Activated naive CD4-positive, alpha-beta T cell treated with anti-CD3 and anti-CD28 coated beads, Interleukin-2, amount 10 ng/mL, durations not matched to agents 7 days and 5 days (primary cell): ENCODE measurements around the gene PCED1A.

Experiments
- CTCF ChIA-PET: fragments of 350-600 bp; sonication (Branson Sonifier 250); formaldehyde crosslinking; loops from one replicate; lab custom pipeline; 2021; ENCODE audit warnings: antibody characterized with exemption; lab: Charles Lee
- DNase-seq: peaks from one replicate; pipeline ENCODE4 v3.0.0-alpha.2; 2020
- H3K27ac Mint-ChIP-seq: one replicate; pipeline ENCODE4 v1.8.0; 2021; ENCODE audit warnings: mild to moderate bottlenecking, moderate library complexity, mixed read lengths
- H3K27me3 Mint-ChIP-seq: one replicate; pipeline ENCODE4 v1.8.0; 2021; ENCODE audit warnings: mild to moderate bottlenecking, mixed read lengths
- H3K36me3 Mint-ChIP-seq: one replicate; pipeline ENCODE4 v1.8.0; 2021; ENCODE audit warnings: mixed read lengths
- H3K4me1 Mint-ChIP-seq: one replicate; pipeline ENCODE4 v1.8.0; 2021; ENCODE audit warnings: mixed read lengths
- H3K4me3 Mint-ChIP-seq: one replicate; pipeline ENCODE4 v1.8.0; 2021; ENCODE audit warnings: mild to moderate bottlenecking, moderate library complexity, mixed read lengths
- H3K9me3 Mint-ChIP-seq: one replicate; pipeline ENCODE4 v1.8.0; 2021; ENCODE audit warnings: mixed read lengths

PCED1A gene

GRCh38 chr20:2829376-2829775 lies 11.1 kb downstream of the PCED1A start:
- CTCF ChIA-PET: no interaction called here
- Mint-ChIP-seq H3K27ac (no peak overlapping the region), H3K4me1 (peaks cover 19% of the 10 kb centered on the region), H3K9me3 (no peaks in the 10 kb centered on the region), H3K27me3 (peaks cover 57% of the 10 kb centered on the region), H3K4me3 (no peak overlapping the region), H3K36me3 (no peaks in the 10 kb centered on the region)
- no peak for DNase-seq

DNA sequence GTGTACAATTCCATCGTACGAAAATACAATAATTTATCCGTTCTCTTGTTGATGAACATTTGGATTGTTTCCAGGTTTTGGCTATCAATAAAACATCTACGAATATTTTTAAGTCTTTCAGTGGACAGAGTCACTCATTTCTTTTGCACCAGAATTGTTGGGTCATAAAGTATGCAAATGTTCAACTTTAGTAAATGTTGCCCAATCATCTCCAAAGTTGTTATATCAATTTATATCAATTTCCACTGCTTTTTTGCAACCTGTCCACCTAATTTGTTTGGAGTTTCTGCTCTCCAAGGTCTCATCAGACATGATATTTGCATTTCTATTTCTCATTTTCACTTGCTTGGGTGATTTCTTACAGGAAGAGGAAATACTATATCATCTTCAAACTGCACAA lies 13.8 kb downstream of the PCED1A start:
- DNase-seq: no peak
- Mint-ChIP-seq H3K4me1 (peaks cover 23% of the 10 kb centered on the region), H3K36me3 (no peaks in the 10 kb centered on the region), H3K9me3 (no peaks in the 10 kb centered on the region), H3K27ac (no peak overlapping the region), H3K4me3 (no peak overlapping the region), H3K27me3 (peaks cover 54% of the 10 kb centered on the region)
- CTCF ChIA-PET: no interaction called here

DNA sequence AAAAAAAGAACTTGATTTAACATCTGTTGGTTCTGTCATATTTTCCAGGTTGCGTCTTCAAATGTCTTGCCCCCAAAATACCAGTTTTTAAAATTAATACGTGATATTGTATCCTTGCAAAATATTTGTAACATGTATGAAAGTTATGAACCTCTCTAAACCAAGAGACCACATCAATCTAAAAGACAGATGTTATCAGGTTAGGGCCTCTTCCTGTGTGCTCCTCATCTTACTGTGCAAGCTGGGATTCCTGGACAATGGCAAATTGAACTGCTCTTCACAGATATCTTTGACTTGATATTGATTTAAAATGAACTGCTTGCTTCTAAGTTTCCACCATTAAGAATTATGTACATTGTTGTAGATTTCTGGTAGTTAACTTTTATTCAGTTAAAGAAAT lies 14.7 kb downstream of the PCED1A start:
- Mint-ChIP-seq H3K9me3 (no peaks in the 10 kb centered on the region), H3K27ac (no peak overlapping the region), H3K4me3 (no peak overlapping the region), H3K4me1 (peaks cover 26% of the 10 kb centered on the region), H3K36me3 (no peaks in the 10 kb centered on the region), H3K27me3 (peaks cover 56% of the 10 kb centered on the region)
- CTCF ChIA-PET: no interaction called here
- no peak for DNase-seq

DNA sequence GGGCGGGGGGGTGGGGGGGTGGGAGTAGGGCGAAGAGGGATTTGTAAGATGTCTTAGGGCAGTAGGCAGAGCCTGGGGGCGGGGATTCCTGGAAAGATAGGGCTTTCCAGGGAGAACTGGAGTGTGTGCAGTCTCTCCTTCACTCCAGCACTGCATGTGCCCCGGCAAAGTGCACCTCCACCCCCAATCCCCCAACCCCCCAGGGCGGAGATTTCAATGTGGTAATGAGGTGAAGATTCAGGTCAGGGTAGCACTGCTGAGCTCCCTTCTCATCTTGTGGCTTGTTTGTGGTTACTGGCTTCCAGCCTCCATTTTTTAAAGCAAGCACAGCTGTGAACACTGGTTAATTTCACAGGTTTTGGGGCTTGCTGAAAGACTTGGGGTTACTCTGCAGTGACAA lies 18.4 kb downstream of the PCED1A start:
- Mint-ChIP-seq H3K27ac (no peak overlapping the region), H3K4me1 (peaks cover 34% of the 10 kb centered on the region), H3K27me3 (peaks cover 61% of the 10 kb centered on the region), H3K4me3 (no peak overlapping the region), H3K36me3 (no peaks in the 10 kb centered on the region), H3K9me3 (no peaks in the 10 kb centered on the region)
- peak; percentile 74 for DNase-seq
- CTCF ChIA-PET: interaction anchor here (0.7 kb wide), 1 partner anchor 53 kb away, joined by 3 read pairs; no protein-coding TSS in a partner anchor

- no peaks in the 10 kb centered on the region for H3K9me3 Mint-ChIP-seq
- H3K4me3 Mint-ChIP-seq: no peak overlapping the region
- no peak for DNase-seq
Observed at GRCh38 chr20:2820896-2821869, 19.3 kb downstream of the PCED1A start.

GRCh38 chr20:2820084-2820895 lies 20.2 kb downstream of the PCED1A start:
- Mint-ChIP-seq H3K4me3 (no peak overlapping the region), H3K27me3 (peaks cover 67% of the 10 kb centered on the region), H3K27ac (no peak overlapping the region), H3K4me1 (peaks cover 19% of the 10 kb centered on the region), H3K9me3 (no peaks in the 10 kb centered on the region), H3K36me3 (no peaks in the 10 kb centered on the region)
- no peak for DNase-seq
- CTCF ChIA-PET: no interaction called here

More at GRCh38 chr20:2820896-2821869, 19.3 kb downstream of the PCED1A start:
- peaks cover 25% of the 10 kb centered on the region for H3K4me1 Mint-ChIP-seq
- H3K36me3 Mint-ChIP-seq: no peaks in the 10 kb centered on the region
- peaks cover 61% of the 10 kb centered on the region for H3K27me3 Mint-ChIP-seq
- H3K27ac Mint-ChIP-seq: no peak overlapping the region
- CTCF ChIA-PET: no interaction called here

GRCh38 chr20:2817891-2818595 lies 22.4 kb downstream of the PCED1A start:
- Mint-ChIP-seq H3K27ac (no peak overlapping the region), H3K4me1 (peaks cover 19% of the 10 kb centered on the region), H3K4me3 (no peak overlapping the region), H3K9me3 (peaks cover 3% of the 10 kb centered on the region), H3K27me3 (peaks cover 87% of the 10 kb centered on the region), H3K36me3 (no peaks in the 10 kb centered on the region)
- CTCF ChIA-PET: no interaction called here
- DNase-seq: no peak

- Mint-ChIP-seq H3K27me3 (peaks cover 92% of the 10 kb centered on the region), H3K4me1 (peaks cover 19% of the 10 kb centered on the region), H3K27ac (no peak overlapping the region), H3K36me3 (no peaks in the 10 kb centered on the region), H3K9me3 (peaks cover 3% of the 10 kb centered on the region), H3K4me3 (no peak overlapping the region)
- no peak for DNase-seq
- CTCF ChIA-PET: interaction anchor here (1.5 kb wide), 1 partner anchor 184 kb away, joined by 5 read pairs; no protein-coding TSS in a partner anchor
Observed at GRCh38 chr20:2817341-2817726, 23.1 kb downstream of the PCED1A start.

DNA sequence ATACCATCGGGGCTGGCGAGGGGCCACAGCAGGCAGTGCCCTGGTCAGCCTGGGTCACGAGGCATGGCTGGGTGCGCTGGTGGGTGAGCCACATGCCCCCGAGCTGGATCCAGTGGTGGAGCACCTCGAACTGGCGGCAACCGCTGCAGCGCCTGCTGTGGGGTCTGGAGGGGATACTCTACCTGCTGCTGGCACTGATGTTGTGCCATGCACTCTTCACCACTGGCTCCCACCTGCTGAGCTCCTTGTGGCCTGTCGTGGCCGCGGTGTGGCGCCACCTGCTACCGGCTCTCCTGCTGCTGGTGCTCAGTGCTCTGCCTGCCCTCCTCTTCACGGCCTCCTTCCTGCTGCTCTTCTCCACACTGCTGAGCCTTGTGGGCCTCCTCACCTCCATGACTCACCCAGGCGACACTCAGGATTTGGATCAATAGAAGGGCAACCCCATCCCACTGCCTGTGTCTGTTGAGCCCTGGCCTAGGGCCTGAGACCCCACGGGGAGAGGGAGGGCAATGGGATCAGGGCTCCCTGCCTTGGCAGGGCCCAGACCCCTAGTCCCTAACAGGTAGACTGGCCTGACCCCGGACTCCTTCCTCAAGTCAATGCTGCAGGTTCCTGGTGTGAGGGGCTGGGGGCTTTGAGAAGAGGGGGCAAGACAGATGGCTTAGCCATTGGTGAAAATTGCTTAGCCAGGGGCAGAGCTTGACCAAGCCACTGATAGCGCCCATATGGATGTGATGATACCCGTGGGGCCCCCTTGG lies 23.7 kb downstream of the PCED1A start:
- CTCF ChIA-PET: interaction anchor here (0.9 to 1.5 kb wide), 3 partner anchors 8 to 184 kb away, joined by 3 to 5 read pairs (median 3); no protein-coding TSS in a partner anchor
- H3K4me3 Mint-ChIP-seq: no peak overlapping the region
- no peaks in the 10 kb centered on the region for H3K36me3 Mint-ChIP-seq
- H3K9me3 Mint-ChIP-seq: peaks cover 5% of the 10 kb centered on the region
- no peak overlapping the region for H3K27ac Mint-ChIP-seq
- H3K27me3 Mint-ChIP-seq: peaks cover 88% of the 10 kb centered on the region
- peak; percentile 40 for DNase-seq
- peaks cover 13% of the 10 kb centered on the region for H3K4me1 Mint-ChIP-seq

GRCh38 chr20:2816030-2816582 lies 24.3 kb downstream of the PCED1A start, which contains the start of gene TMEM239:
Gene TMEM239 (plus strand): TSS chr20:2816364. CDS start chr20:2816555, 191 bp downstream.
- Mint-ChIP-seq H3K9me3 (peaks cover 5% of the 10 kb centered on the region), H3K4me1 (peaks cover 9% of the 10 kb centered on the region), H3K4me3 (no peak within 1 kb of the TSS), H3K27ac (peak within 1 kb of the TSS; percentile 64), H3K27me3 (peaks cover 88% of the 10 kb centered on the region), H3K36me3 (no peaks in the 10 kb centered on the region)
- CTCF ChIA-PET: interaction anchor here (0.9 to 1.5 kb wide), 3 partner anchors 8 to 185 kb away, joined by 3 to 5 read pairs (median 3); no protein-coding TSS in a partner anchor
- DNase-seq: no peak

GRCh38 chr20:2815242-2815900 lies 25.1 kb downstream of the PCED1A start:
- CTCF ChIA-PET: no interaction called here
- Mint-ChIP-seq H3K9me3 (peaks cover 5% of the 10 kb centered on the region), H3K27me3 (peaks cover 85% of the 10 kb centered on the region), H3K27ac (no peak overlapping the region), H3K4me1 (peaks cover 6% of the 10 kb centered on the region), H3K4me3 (no peak overlapping the region), H3K36me3 (no peaks in the 10 kb centered on the region)
- no peak for DNase-seq

DNA sequence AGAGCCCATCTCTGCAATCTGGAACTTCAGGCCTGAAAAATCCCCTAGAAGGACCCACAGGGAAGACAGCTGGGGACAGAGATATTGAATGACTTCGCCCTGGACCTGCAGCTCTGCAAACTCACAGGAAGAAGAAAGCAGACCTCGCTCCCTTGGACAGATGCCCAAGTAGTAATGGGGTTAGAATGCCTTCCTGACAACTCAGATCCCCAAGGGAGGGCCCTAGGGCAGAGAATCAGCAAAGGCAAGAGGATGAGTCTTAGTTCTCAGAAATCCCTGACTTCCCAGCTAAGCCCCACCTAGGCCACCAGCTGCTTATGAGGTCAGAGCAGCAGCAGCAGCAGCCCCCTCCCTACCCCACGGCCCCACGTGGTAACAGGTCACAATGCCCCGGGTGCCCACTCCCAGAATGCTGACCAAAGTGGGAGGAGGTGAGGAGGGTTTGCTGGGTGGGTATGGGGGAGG lies 25.8 kb downstream of the PCED1A start, which contains the start of gene C20orf141:
Gene C20orf141, plus strand, starts transcription at position 401 of the 465 bp plus-strand sequence. CDS start 198 bp downstream, outside the sequence.
- Mint-ChIP-seq H3K9me3 (peaks cover 5% of the 10 kb centered on the region), H3K4me3 (no peak within 1 kb of the TSS), H3K27ac (peak within 1 kb of the TSS; percentile 64), H3K36me3 (no peaks in the 10 kb centered on the region), H3K27me3 (peaks cover 85% of the 10 kb centered on the region), H3K4me1 (no peaks in the 10 kb centered on the region)
- CTCF ChIA-PET: no interaction called here
- DNase-seq: no peak
